Urothelium cell line (cell line): ENCODE results near the gene TAS1R3.

Experiments used
- DNase-seq: peaks from one replicate; pipeline ENCODE4 v3.0.0; 2011; ENCODE audit warnings: low spot score, mixed read lengths
- FAIRE-seq: peaks from 2 replicates; lab custom pipeline; 2011; peaks lifted over from hg19 to GRCh38; lab: Jason Lieb, UNC

The TAS1R3 gene

DNA sequence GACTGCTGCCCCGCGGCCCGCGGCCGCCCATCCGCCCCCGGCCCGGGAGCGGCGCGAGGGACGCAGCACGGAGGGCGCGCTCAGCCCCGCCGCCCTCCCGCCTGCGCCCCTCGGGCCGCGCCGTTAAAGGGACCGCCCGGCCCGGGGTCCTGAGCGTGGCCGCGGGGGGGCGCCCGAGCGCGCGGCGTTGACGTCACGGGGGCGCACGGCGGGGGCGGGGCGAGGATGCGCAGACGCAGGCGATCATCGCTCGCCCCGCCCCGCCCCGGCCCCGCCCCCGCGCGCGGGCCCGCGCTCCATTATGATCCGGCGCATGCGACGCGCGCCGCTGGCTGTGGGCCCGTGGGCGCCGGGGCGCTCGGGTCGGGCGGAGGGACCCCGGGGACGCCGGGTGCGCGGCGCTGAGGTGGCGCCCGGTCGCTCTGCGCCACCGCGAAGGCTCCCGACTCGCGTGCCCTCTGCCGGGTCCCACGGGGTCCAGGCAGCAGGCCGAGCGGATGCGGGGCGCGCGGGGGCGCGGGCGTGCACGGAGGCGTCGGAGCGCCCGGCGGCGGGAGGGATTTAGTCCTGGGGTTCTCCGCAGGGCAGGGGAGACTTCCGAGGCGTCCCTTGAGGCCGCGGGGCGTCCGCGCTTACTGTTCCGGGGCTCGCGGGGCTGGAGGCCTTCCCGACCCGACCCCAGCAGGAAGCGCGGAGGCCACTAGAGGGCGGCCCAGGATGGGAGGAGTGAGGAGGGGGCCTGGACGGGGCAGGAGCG lies 18.4 kb downstream of the TAS1R3 start, which contains the start of gene DVL1:
DVL1 (minus strand) TSS at position 163 of the 757 bp plus-strand sequence. CDS start 353 bp downstream, outside the sequence.
- FAIRE-seq (no peak), DNase-seq (peak; percentile 81)

DNA sequence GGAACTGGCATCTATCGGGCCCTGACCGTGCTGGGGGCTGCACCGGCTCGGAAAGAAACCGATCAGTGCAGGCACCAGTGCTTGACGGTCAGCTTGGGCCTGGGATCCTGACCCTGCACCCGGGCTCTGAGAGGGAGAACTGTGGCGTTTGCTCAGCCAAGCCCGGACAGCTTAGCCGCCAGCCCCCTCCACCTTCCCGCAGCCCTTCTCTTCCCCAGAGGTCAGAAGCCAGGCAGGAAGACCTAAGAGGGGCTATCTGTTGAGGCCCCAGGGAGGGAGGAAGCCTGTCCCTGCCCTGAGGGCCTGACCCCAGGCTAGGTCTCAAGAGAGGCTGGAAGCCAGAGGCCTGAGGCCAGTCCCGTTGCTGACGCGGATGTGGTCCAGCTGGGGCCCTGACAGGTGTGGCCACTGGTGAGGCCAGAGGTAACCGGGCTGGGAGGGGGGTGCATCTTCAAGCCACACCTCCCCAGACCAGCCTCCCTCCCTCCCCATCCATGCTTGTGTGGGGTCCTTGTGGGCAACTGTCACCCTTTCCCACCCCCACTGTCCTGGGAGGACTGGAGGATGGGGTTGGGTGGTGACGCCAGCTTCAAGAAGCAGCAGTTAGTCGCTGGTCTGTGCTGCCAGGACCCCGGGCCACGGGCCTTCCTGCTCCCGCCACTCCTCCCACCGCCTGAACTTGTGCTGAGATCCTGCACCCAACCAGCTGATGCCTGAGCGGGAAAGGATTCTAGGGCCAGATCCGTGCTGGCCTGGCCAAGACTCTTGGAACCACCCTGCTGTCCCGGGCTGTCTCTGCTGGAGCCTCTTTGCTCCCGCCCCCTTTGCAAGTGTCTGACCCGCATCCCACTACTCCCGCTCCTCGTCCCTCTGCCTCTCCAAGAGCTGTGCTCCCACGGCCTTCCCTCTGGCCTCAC lies 20.7 kb downstream of the TAS1R3 start:
- FAIRE-seq (no peak), DNase-seq (no peak)

GRCh38 chr1:1352786-1353388 lies 21.8 kb downstream of the TAS1R3 start:
- no peak for DNase-seq
- no peak for FAIRE-seq

DNA sequence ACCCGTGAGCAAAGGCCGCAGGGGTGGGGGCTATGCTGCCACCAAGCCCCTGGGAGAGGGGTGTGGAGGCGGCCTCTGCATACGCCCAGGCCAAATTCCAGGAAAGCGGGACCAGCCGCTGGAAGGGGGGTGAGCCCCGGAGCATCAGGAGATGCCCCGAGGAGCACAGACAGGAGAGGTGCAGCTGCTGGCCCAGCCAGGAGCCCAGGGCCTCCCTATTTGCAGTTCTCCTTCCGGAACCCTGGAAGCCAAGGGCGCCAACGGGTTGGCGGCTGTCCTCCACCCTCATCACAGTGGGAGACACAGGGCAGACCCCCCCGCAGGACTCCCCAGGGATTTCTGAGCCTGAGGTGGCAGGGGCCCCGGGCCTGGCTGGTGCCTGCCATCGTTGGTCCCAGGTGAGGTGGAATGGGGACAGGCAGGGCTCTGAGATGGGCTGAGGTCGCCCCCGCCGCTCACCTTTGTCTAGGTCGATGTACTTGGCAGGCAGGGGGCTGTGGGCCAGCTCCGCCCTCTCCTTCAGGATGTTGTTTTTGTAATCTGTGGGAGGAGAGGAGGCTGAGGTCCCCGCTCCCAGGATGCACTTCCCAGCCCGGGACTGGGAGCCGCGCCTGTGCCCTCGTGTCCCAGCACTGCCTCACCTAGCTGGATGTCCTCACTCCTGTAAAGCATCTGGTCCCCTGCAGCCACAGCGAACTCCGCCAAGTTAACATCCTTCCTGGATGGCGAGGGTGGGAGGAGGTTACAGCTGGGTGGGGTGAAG lies 22.5 kb downstream of the TAS1R3 start:
- FAIRE-seq (no peak), DNase-seq (no peak)

DNA sequence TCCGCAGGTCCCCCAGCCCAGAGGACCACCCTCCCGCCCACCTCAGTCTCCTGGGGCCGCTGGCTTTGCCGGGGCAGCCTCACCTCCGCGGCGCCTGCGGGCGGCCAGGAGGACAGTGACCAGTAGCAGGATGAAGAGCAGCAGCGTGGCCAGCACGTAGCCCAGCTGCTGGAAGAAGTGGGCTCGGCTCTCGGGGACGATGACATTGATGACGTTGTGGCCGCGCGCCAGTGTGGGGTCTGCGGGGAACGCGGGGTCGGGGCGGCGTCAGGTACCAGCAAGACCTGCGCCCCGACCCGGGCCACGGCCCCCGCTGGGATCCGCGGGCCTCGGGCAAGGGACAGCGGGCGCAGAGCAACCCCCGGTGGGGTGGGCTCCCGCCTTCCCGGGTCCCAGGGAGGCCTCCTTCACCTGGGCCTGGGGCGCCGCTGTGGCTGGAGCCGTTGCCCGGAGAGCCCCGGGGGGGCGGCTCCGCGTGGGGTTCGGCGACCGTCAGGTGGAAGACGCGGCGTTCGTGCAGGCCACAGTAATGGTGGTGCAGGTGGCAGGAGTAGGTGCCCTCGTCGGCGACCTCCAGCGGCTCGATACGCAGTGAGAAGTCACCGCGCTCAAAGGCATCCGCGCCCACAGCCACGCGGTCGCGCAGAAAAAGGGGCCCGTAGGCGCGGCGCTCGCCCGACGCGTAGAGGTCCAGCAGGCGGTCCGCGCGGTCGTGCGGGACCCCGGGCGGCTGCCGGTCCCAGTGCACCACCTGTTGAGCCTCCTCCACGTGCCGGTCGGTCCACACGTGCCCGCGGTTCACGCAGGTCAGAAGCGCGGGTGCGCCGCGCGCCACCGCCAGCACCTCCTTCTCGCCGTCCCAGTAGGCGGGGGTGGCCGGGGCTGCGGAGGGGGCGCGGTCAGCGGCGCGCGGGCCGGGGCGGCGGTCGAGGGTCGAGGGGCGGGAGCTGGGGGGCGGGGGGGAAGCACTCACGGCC lies 23.5 kb downstream of the TAS1R3 start:
- FAIRE-seq, result no peak

GRCh38 chr1:1355416-1355815 lies 24.3 kb downstream of the TAS1R3 start:
- no peak for DNase-seq
- no peak for FAIRE-seq

More for the DNA sequence above, 23.5 kb downstream of the TAS1R3 start:
- no peak for DNase-seq

- DNase-seq, result no peak
- no peak for FAIRE-seq
Observed at GRCh38 chr1:1356166-1356795, 25.2 kb downstream of the TAS1R3 start.

- DNase-seq (no peak), FAIRE-seq (no peak)
Observed at GRCh38 chr1:1356796-1357401, 25.8 kb downstream of the TAS1R3 start.

GRCh38 chr1:1357871-1358432 lies 26.9 kb downstream of the TAS1R3 start:
- DNase-seq, result no peak
- no peak for FAIRE-seq

DNA sequence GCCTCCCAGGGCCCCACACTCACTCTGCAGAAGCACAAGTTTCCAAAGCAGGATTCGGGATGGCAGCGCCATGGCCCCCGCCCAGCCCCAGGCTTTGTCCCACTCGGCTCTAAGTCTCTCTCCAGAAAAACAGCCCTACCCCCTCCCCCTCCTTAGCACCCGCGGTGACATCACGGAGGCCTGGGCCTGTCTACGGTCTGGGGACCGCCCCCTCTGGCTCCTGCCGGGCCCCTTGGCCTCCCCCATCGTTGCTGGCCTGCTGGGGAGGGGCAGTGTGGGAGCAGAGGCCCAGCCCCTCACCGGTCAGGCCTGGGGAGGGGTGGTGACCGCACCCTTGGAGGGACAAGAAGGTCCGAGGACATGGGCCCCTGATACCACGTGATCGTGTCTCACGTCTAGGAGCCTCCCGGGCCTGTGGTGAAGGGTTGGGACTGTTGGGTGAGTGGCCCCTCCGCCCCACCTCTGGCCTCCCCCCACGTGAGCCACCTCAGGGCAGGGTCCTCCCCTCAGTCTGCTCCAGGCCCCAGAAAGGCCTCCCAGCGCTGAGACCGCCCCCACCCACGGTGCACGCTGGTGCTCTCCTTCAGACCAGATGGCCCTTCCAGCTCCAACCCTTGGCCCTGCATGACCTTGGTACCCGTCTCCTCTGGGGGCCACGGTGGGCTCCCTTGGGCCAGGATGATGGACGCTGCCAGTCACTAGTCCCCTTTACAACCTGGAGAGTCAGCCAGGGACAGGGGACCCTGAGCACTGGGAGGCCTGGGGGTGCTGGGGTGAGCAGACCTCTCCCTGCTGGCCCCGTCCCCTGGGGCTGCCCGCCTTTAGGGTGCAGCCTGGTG lies 27.6 kb downstream of the TAS1R3 start, which contains the start of gene MXRA8:
MXRA8 (minus strand) TSS at position 123 of the 839 bp plus-strand sequence; CDS start at position 72, 51 bp downstream.
- no peak for FAIRE-seq
- peak; percentile 41 for DNase-seq

- FAIRE-seq (no peak), DNase-seq (no peak)
Observed at GRCh38 chr1:1359308-1359663, 28.2 kb downstream of the TAS1R3 start.

GRCh38 chr1:1359664-1360468 lies 28.8 kb downstream of the TAS1R3 start:
- FAIRE-seq (no peak), DNase-seq (no peak)

DNA sequence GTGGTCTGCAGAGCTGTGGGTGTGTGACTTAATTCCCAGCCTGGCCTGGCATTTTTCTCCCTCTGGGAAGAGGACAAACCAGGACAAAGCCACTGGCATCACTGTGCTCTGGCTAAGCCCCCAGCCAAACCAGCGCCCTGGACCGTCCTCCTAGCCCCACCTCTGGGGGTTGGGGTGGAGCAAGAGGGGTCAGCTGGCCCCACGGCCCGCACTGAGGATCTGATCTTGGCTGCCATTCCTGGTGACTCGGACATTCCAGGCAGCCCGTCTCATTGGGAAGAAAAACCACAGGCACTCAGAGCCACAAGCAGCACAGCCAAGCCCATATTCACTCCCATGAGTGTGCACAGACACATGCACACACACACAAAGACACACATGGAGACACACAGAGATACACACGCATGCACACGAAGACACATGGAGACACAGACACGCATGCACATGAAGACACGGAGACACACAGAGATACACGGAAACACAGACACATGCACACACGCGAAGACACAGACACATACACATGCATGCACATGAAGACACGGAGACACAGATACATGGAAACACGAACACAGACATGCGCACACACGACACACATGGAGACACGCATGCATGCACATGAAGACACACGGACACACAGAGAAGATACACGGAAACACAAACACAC lies 29.6 kb downstream of the TAS1R3 start:
- peak; percentile 83 for DNase-seq
- FAIRE-seq, result peak; percentile 83

GRCh38 chr1:1361233-1361981 lies 30.3 kb downstream of the TAS1R3 start:
- DNase-seq, result no peak

DNA sequence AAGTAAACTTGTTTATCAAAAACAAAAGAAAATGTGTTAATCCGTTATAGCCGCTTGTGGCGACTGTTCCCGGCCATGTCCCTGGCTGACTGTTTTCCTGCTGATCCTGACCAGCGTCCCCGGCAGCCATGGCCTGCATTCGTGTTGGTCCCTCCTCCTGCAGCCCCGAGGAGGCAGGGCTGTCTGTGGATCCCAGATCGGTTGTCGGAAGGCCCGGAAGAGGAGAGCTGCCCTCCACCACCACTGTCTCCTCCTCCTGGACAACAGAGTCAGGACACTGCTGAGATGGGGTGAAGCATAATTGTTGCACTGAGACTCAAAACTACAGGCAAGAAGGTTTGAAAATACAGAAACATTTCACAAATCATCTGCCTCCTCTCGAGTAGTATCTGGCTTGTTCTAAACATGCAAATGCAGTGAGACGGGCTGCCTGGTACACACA lies 30.9 kb downstream of the TAS1R3 start:
- FAIRE-seq (no peak), DNase-seq (no peak)

More at GRCh38 chr1:1361233-1361981, 30.3 kb downstream of the TAS1R3 start:
- FAIRE-seq, result no peak
